ENCODE data around the gene CDH4.

CDH4 gene

DNA sequence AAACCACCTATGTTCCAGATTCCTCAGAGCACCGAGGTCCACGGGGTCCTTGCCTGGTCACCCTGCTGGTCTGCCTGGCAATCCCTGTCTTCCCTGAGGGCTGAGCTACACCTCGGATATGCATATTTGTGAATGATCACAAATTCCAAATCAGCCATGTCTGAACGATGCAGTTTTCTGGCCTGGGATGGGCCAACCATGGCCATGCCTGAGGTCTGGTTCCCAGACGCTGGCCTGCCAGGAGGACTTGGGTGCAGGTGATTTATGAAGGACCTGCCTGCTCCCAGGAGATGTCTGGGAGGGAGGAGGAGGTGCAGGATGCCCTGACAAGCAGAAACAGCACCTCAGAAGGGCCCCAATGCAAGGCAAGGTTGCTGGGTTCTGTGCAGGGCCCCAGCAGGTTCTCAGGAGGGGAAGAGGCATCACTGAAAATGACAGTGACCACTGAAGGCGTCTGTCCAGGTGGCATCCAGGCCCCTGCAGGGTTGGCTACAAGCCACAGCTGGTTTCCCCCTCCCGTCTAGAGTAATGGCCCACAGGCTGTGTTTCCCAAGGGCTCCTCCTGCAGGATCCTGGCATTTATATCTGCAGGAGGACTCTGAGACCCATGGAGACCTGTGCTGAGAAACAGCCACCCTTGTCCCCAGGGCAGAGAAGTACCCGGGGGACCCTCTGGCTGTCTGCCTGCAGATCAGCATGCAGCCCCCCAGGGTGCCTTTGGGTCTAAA lies 608.4 kb downstream of the CDH4 start:
- H3K4me3 ChIP-seq (ENCODE audit: low read depth, low read length), result no peak overlapping the region
- TF ChIP-seq, protein P1, sequence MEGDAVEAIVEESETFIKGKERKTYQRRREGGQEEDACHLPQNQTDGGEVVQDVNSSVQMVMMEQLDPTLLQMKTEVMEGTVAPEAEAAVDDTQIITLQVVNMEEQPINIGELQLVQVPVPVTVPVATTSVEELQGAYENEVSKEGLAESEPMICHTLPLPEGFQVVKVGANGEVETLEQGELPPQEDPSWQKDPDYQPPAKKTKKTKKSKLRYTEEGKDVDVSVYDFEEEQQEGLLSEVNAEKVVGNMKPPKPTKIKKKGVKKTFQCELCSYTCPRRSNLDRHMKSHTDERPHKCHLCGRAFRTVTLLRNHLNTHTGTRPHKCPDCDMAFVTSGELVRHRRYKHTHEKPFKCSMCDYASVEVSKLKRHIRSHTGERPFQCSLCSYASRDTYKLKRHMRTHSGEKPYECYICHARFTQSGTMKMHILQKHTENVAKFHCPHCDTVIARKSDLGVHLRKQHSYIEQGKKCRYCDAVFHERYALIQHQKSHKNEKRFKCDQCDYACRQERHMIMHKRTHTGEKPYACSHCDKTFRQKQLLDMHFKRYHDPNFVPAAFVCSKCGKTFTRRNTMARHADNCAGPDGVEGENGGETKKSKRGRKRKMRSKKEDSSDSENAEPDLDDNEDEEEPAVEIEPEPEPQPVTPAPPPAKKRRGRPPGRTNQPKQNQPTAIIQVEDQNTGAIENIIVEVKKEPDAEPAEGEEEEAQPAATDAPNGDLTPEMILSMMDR (IDR thresholded peaks at IDR 0.05; ENCODE audit: low read depth, low read length), result no peak

DNA sequence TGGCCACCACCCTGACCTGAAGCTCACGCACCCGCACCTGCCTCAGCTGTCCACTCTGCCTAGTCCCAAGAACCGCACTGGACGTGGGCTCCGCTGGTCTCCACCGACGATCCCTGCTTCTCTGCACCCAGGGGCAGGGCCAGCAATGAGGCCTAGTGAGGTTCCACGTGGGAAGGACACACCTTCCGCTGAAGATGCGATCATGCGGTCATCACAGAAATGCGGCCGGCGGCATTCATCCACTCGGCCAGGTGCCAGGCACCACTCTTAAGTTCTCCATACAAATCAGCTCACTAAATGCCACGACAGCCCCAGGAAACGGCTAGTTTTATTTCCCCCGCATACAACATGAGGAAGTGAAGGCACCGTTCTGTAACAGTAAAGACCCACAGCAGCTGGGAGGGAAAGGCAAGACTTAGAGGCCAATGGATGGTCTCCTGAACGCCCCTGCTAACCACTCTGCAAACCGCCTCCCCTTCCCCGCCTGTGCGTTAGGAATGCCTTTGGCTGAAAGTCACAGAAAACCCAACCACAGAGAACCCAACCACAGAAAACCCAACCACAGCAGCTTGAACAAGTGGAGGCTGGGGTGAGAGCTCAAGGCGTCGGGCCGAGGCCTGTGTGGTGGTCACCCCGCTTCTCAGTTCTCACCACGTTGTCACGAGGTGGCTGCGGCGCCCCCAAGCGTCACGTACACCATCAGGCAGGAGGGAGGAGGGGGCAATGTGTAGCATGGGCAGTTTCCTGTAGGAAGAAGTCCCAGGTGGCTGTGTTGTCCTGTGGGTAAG lies 609.2 kb downstream of the CDH4 start:
- H3K4me3 ChIP-seq (ENCODE audit: low read depth, low read length), result no peak overlapping the region
- TF ChIP-seq, protein P1 (IDR thresholded peaks at IDR 0.05; ENCODE audit: low read depth, low read length), result no peak

DNA sequence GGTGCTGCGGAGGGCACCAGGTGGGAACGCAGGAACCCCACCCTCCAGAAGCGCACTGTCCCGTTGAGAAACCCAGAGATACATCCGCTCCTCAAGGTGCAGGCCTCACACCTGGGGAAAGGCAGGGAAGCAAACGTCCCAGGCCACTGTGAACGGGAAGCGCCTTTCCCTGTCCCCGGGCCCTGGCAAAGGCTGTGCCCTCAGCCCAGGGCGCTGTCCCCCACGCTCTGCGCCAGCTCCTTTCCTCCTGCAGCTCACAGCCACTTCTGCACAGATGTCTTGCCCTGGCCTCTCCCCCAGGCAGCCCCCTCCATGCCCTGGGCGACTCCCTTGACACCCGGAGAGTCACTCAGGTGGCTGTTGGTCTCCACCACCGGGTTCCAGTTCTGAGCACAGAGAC lies 609.8 kb downstream of the CDH4 start:
- TF ChIP-seq, protein P1 (IDR thresholded peaks at IDR 0.05; ENCODE audit: low read depth, low read length), result no peak

DNA sequence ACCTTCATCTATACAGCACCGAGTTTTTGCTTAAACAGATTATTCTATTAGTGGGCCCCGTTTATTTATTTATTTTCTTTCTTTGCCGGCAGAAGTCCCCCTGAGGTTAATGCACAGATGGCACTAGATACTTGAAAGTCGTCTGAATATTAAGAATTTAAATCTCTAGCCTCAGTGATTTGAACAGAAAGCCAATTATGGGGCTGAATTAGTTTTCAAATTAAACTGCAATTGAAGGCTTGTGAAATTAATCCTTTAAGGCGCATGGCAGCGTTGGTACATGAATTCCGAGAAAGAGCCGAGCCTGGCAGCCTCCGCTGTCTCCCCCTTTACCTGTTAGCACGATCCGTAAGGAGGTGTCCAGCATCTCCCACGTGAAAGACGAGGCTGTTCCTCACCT lies 610.8 kb downstream of the CDH4 start:
- no peak overlapping the region for H3K4me3 ChIP-seq (ENCODE audit: low read depth, low read length)
- TF ChIP-seq, protein P1 (IDR thresholded peaks at IDR 0.05; ENCODE audit: low read depth, low read length), result no peak

More for the DNA sequence above, 609.8 kb downstream of the CDH4 start:
- no peak overlapping the region for H3K4me3 ChIP-seq (ENCODE audit: low read depth, low read length)

DNA sequence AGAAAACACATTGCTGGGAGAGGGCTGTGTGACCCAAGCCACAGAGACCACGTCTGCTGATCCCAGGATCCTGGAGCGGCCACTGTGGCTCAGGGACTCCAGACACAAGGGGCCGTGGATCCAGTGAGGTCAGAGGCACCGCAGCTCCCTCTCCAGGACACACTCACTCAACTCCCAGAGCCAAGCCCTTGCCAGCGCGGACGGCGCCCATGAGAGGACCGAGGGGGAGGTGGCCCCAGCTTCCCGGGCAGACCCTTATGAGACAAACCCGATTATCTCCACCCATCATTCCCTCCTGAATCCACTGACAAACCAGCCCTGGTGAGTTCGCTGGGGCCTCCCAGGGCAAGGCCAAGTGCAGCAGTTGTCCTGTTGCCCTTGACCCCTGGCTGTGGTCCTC lies 612.4 kb downstream of the CDH4 start:
- H3K4me3 ChIP-seq (ENCODE audit: low read depth, low read length), result no peak overlapping the region
- TF ChIP-seq, protein P1 (IDR thresholded peaks at IDR 0.05; ENCODE audit: low read depth, low read length), result no peak

DNA sequence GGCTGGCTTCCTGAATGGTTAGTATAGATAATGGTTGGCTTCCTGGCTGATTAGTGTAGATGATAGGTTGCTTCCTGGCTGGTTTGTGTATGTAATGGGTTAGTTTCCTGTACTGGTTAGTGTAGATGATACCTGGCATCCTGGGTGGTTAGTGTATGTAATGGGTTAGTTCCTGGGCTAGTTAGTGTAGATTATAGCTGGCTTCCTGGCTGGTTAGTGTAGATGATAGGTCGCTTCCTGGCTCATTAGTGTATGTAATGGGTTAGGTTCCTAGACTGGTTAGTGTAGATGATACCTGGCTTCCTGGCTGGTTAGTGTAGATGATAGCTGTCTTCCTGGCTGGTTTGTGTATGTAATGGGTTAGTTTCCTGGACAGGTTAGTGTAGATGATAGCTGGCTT lies 613.3 kb downstream of the CDH4 start:
- no peak overlapping the region for H3K4me3 ChIP-seq (ENCODE audit: low read depth, low read length)
- TF ChIP-seq, protein P1 (IDR thresholded peaks at IDR 0.05; ENCODE audit: low read depth, low read length), result no peak

DNA sequence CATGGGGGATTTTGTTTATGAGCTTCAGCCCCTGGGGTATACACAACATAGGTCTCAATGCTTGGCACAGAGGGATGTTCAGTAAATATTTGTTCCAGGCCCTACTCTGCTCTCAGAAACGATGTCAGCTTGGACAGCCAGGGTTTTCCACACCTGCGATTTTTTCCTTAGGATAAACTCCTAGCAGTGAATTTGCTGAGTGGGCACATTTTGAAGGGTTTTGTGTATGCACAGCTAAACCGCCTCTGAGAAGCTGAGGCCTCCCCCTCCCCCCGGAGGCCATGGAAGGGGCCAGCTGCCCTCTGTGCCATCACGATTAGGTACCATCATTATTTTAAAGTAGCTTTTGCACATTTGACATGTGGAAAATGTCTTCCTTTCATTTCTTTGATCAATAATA lies 614.1 kb downstream of the CDH4 start:
- TF ChIP-seq, protein P1 (IDR thresholded peaks at IDR 0.05; ENCODE audit: low read depth, low read length), result no peak
- no peak overlapping the region for H3K4me3 ChIP-seq (ENCODE audit: low read depth, low read length)
